ENCODE data around the gene CD300E.
"Not testable (repeated sequence)": the region's sequence is repeated elsewhere in the genome, so short reads cannot be mapped to it uniquely, and the experiment has no call there.

CD300E gene

GRCh38 chr17:74633326-74633725, 9.8 kb upstream of the CD300E start:
- DNase-seq, result no peak

- no peak for DNase-seq
Observed at GRCh38 chr17:74632617-74633016, 9.1 kb upstream of the CD300E start.

GRCh38 chr17:74631468-74632450, 8.2 kb upstream of the CD300E start:
- DNase-seq, result no peak

GRCh38 chr17:74630251-74630650, 6.7 kb upstream of the CD300E start:
- not testable (repeated sequence) for DNase-seq

- DNase-seq, result no peak
Observed at GRCh38 chr17:74625661-74626060, 2.1 kb upstream of the CD300E start.

GRCh38 chr17:74624131-74624530, 593 bp upstream of the CD300E start:
- DNase-seq, result no peak

- DNase-seq, result no peak
Observed at GRCh38 chr17:74619077-74619673, 4.4 kb downstream of the CD300E start.

- DNase-seq, result no peak
Observed at GRCh38 chr17:74618451-74618850, 5.1 kb downstream of the CD300E start.

- no peak for DNase-seq
Observed at GRCh38 chr17:74616696-74617095, 6.8 kb downstream of the CD300E start.

GRCh38 chr17:74612046-74612445, 11.5 kb downstream of the CD300E start:
- no peak for DNase-seq

GRCh38 chr17:74610108-74610507, 13.4 kb downstream of the CD300E start:
- DNase-seq, result no peak

- DNase-seq, result no peak
Observed at GRCh38 chr17:74608511-74608910, 15.0 kb downstream of the CD300E start.

- DNase-seq, result no peak
Observed at GRCh38 chr17:74607221-74607620, 16.3 kb downstream of the CD300E start.

GRCh38 chr17:74606050-74606449, 17.5 kb downstream of the CD300E start:
- no peak for DNase-seq

GRCh38 chr17:74605361-74605760, 18.2 kb downstream of the CD300E start:
- DNase-seq, result no peak

GRCh38 chr17:74604761-74605160, 18.8 kb downstream of the CD300E start:
- no peak for DNase-seq

GRCh38 chr17:74604200-74604599, 19.3 kb downstream of the CD300E start:
- DNase-seq, result no peak

- no peak for DNase-seq
Observed at GRCh38 chr17:74603746-74604145, 19.8 kb downstream of the CD300E start.

- DNase-seq, result no peak
Observed at GRCh38 chr17:74603037-74603635, 20.4 kb downstream of the CD300E start.

GRCh38 chr17:74601944-74602572, 21.5 kb downstream of the CD300E start:
- DNase-seq, result no peak

- no peak for DNase-seq
Observed at GRCh38 chr17:74599448-74599939, 24.0 kb downstream of the CD300E start.

GRCh38 chr17:74599023-74599399, 24.5 kb downstream of the CD300E start:
- DNase-seq, result no peak

GRCh38 chr17:74598346-74599022, 25.1 kb downstream of the CD300E start:
- no peak for DNase-seq
